ENCODE measurements around the gene TBX21. TPM values are rescaled to one million over a fixed set of nuclear protein-coding genes. Genes with fewer than 3 reads are reported as not detected.

Gene TBX21
- total RNA-seq, 1 experiment from 2014 or later: 0.20 TPM

- BruUV-seq (replicated peaks): no TSS peak
- no peak overlapping the region for H3K4me2 ChIP-seq (ENCODE audit: low read length)
- ChIA-PET RAD21 (ENCODE audit: low non-redundant PET in 1 of 2, low total read pairs in 2 of 2, uncharacterized antibody in 2 of 2, unreplicated experiment in 2 of 2) (no interaction called here), POLR2A (no interaction called here), CTCF (no interaction called here)
- H3K4me3 ChIP-seq (replicated peaks in 1 of 2; ENCODE audit: low read depth in 1 of 2, low read length in 2 of 2): no peak overlapping the region
- H2AFZ ChIP-seq (ENCODE audit: low read depth, low read length, poor library complexity, severe bottlenecking): no peak overlapping the region
- DNase-seq (ENCODE audit: low read depth, low spot score): no peak
- intact Hi-C loops (cut with micrococcal nuclease): no loop called here
- peaks cover 17% of the 10 kb centered on the region; the same call in 1 of the 2 replicates for H3K27me3 ChIP-seq (ENCODE audit: insufficient read depth, low read length)
- ATAC-seq: no peak
- H3K4me1 ChIP-seq (ENCODE audit: control insufficient read depth in 1 of 2, insufficient read depth in 2 of 2, low read length in 2 of 2): peaks cover 0 to 4% of the 10 kb centered on the region in 2 experiments; a peak in 2 of 4 replicates
- TF ChIP-seq CTCF (IDR thresholded peaks at IDR 0.05 in 2 of 3, conservative IDR thresholded peaks at IDR 0.05 in 1 of 3; ENCODE audit: borderline replicate concordance in 1 of 3, insufficient read depth in 1 of 3, low read depth in 2 of 3, low read length in 2 of 3): no peak
- TF ChIP-seq ZBTB33 (IDR thresholded peaks at IDR 0.05; ENCODE audit: extremely low read depth, insufficient replicate concordance, low read length): no peak
- TF ChIP-seq RAD21 (IDR thresholded peaks at IDR 0.05; ENCODE audit: low read depth): no peak
- TF ChIP-seq SRF (IDR thresholded peaks at IDR 0.05; ENCODE audit: low read depth): no peak
- no peak overlapping the region for H3K27ac ChIP-seq (ENCODE audit: low read depth, low read length)
- H3K9ac ChIP-seq (ENCODE audit: low read length): no peak overlapping the region
- no peaks in the 10 kb centered on the region for H3K79me2 ChIP-seq (ENCODE audit: insufficient read depth, low read length)
- H4K20me1 ChIP-seq (ENCODE audit: insufficient read depth): no peaks in the 10 kb centered on the region
- no peaks in the 10 kb centered on the region for H3K9me2 ChIP-seq (ENCODE audit: insufficient read depth)
- H3K36me3 ChIP-seq (ENCODE audit: control insufficient read depth in 1 of 2, insufficient read depth in 2 of 2, low read length in 2 of 2): no peaks in the 10 kb centered on the region
- H3K9me3 ChIP-seq (ENCODE audit: control insufficient read depth in 1 of 2, insufficient read depth in 1 of 2, low read depth in 1 of 2, low read length in 2 of 2): no peaks in the 10 kb centered on the region
These were observed 21.5 kb upstream of the TBX21 start for GRCh38 chr17:47711366-47712099.
